HUES64 (cell line): ENCODE measurements around the gene FPGS.

Experiments used
- H3K27ac ChIP-seq: 2 replicates; pipeline ENCODE4 v1.7.0; 2013; ENCODE audit warnings: low read depth, low read length, inconsistent platforms
- H3K27me3 ChIP-seq: 2 replicates; pipeline ENCODE4 v1.6.1; 2013; ENCODE audit warnings: mild to moderate bottlenecking, low read length; ENCODE audit not compliant: insufficient read depth
- H3K36me3 ChIP-seq: 2 replicates; pipeline ENCODE4 v1.6.1; 2013; ENCODE audit warnings: mild to moderate bottlenecking, low read length; ENCODE audit not compliant: insufficient read depth
- H3K4me1 ChIP-seq: 2 replicates; pipeline ENCODE4 v1.6.1; 2013; ENCODE audit warnings: mild to moderate bottlenecking, low read length, moderate library complexity; ENCODE audit not compliant: insufficient read depth
- H3K4me3 ChIP-seq: 2 replicates; pipeline ENCODE4 v1.5.1; 2013; ENCODE audit warnings: mild to moderate bottlenecking, low read length, moderate library complexity
- H3K9ac ChIP-seq: 2 replicates; pipeline ENCODE4 v1.6.1; 2013; ENCODE audit warnings: mild to moderate bottlenecking, low read depth, low read length
- H3K9me3 ChIP-seq: 2 replicates; pipeline ENCODE4 v1.6.1; 2013; ENCODE audit warnings: low read depth, low read length; ENCODE audit not compliant: insufficient read depth
- WGBS: fragments of 150-250, 120-280 bp; methylation state at CpG from one replicate; pipeline ENCODE4 v1.1.7; 2013; ENCODE audit warnings: missing lambda C conversion rate; 5-methylcytosine and 5-hydroxymethylcytosine counted together

Gene FPGS

GRCh38 chr9:127762111-127762676 is 40.5 kb upstream of the FPGS start:
- WGBS, result 55% methylated on average over 16 of the region's 16 CpGs
- H3K9ac ChIP-seq, result no peak overlapping the region

GRCh38 chr9:127763918-127764384 is 38.7 kb upstream of the FPGS start:
- no peak overlapping the region for H3K9ac ChIP-seq
- no peaks in the 10 kb centered on the region for H3K9me3 ChIP-seq
- H3K4me3 ChIP-seq, result no peak overlapping the region
- no peaks in the 10 kb centered on the region for H3K36me3 ChIP-seq
- WGBS, result 57% methylated on average over 7 of the region's 7 CpGs
- H3K4me1 ChIP-seq, result peaks cover 13% of the 10 kb centered on the region
- H3K27me3 ChIP-seq, result no peaks in the 10 kb centered on the region
- H3K27ac ChIP-seq, result no peak overlapping the region

More at GRCh38 chr9:127762111-127762676, 40.5 kb upstream of the FPGS start:
- Histone ChIP-seq H3K27ac (no peak overlapping the region), H3K4me3 (no peak overlapping the region), H3K9me3 (no peaks in the 10 kb centered on the region), H3K36me3 (no peaks in the 10 kb centered on the region), H3K27me3 (no peaks in the 10 kb centered on the region), H3K4me1 (peaks cover 13% of the 10 kb centered on the region)

GRCh38 chr9:127765418-127765817 is 37.3 kb upstream of the FPGS start:
- Histone ChIP-seq H3K9me3 (no peaks in the 10 kb centered on the region), H3K27me3 (no peaks in the 10 kb centered on the region), H3K27ac (no peak overlapping the region), H3K9ac (no peak overlapping the region), H3K36me3 (no peaks in the 10 kb centered on the region), H3K4me3 (no peak overlapping the region), H3K4me1 (peaks cover 19% of the 10 kb centered on the region)
- WGBS, result 81% methylated on average over 1 of the region's 1 CpG

- no peak overlapping the region for H3K4me3 ChIP-seq
- H3K9me3 ChIP-seq, result no peaks in the 10 kb centered on the region
- no peak overlapping the region for H3K27ac ChIP-seq
- no peaks in the 10 kb centered on the region for H3K27me3 ChIP-seq
- 91% methylated on average over 3 of the region's 3 CpGs for WGBS
- H3K9ac ChIP-seq, result no peak overlapping the region
- H3K4me1 ChIP-seq, result peaks cover 11% of the 10 kb centered on the region
- H3K36me3 ChIP-seq, result no peaks in the 10 kb centered on the region
These were observed 35.3 kb upstream of the FPGS start for GRCh38 chr9:127767410-127767809.

GRCh38 chr9:127767909-127768331 is 34.8 kb upstream of the FPGS start:
- H3K4me1 ChIP-seq, result peaks cover 9% of the 10 kb centered on the region; the same call in 1 of the 2 replicates
- no peaks in the 10 kb centered on the region for H3K36me3 ChIP-seq
- 61% methylated on average over 12 of the region's 13 CpGs for WGBS
- H3K9me3 ChIP-seq, result no peaks in the 10 kb centered on the region
- no peak overlapping the region for H3K4me3 ChIP-seq
- no peak overlapping the region for H3K9ac ChIP-seq
- no peak overlapping the region for H3K27ac ChIP-seq
- no peaks in the 10 kb centered on the region for H3K27me3 ChIP-seq

- Histone ChIP-seq H3K4me1 (peaks cover 9% of the 10 kb centered on the region; the same call in 1 of the 2 replicates), H3K4me3 (no peak overlapping the region), H3K36me3 (no peaks in the 10 kb centered on the region), H3K9me3 (no peaks in the 10 kb centered on the region), H3K27me3 (no peaks in the 10 kb centered on the region), H3K27ac (no peak overlapping the region), H3K9ac (no peak overlapping the region)
- WGBS, result 86% methylated on average over 8 of the region's 8 CpGs
These were observed 34.0 kb upstream of the FPGS start for GRCh38 chr9:127768698-127769097.

- H3K9ac ChIP-seq, result no peak overlapping the region
- peaks cover 9% of the 10 kb centered on the region; the same call in 1 of the 2 replicates for H3K4me1 ChIP-seq
- H3K9me3 ChIP-seq, result no peaks in the 10 kb centered on the region
- 95% methylated on average over 5 of the region's 5 CpGs for WGBS
- H3K27ac ChIP-seq, result no peak overlapping the region
- no peaks in the 10 kb centered on the region for H3K36me3 ChIP-seq
- H3K4me3 ChIP-seq, result no peak overlapping the region
- no peaks in the 10 kb centered on the region for H3K27me3 ChIP-seq
These were observed 33.6 kb upstream of the FPGS start for GRCh38 chr9:127769101-127769500.

- Histone ChIP-seq H3K4me3 (no peak overlapping the region), H3K36me3 (no peaks in the 10 kb centered on the region), H3K27me3 (no peaks in the 10 kb centered on the region), H3K9ac (no peak overlapping the region), H3K27ac (no peak overlapping the region), H3K9me3 (no peaks in the 10 kb centered on the region), H3K4me1 (peaks cover 9% of the 10 kb centered on the region; the same call in 1 of the 2 replicates)
- WGBS, result 87% methylated on average over 4 of the region's 4 CpGs
These were observed 32.6 kb upstream of the FPGS start for GRCh38 chr9:127769929-127770582.

GRCh38 chr9:127770583-127770904 is 32.1 kb upstream of the FPGS start:
- Histone ChIP-seq H3K27ac (no peak overlapping the region), H3K9me3 (no peaks in the 10 kb centered on the region), H3K9ac (no peak overlapping the region), H3K27me3 (no peaks in the 10 kb centered on the region), H3K4me3 (peak overlapping the region; percentile 67), H3K4me1 (peaks cover 9% of the 10 kb centered on the region; the same call in 1 of the 2 replicates), H3K36me3 (no peaks in the 10 kb centered on the region)
- WGBS, result 60% methylated on average over 3 of the region's 3 CpGs

- Histone ChIP-seq H3K27ac (no peak overlapping the region), H3K27me3 (no peaks in the 10 kb centered on the region), H3K4me1 (peaks cover 9% of the 10 kb centered on the region; the same call in 1 of the 2 replicates), H3K9ac (no peak overlapping the region), H3K4me3 (peak overlapping the region; percentile 67), H3K9me3 (no peaks in the 10 kb centered on the region), H3K36me3 (no peaks in the 10 kb centered on the region)
- WGBS, result 2% methylated on average over 41 of the region's 43 CpGs
These were observed 31.6 kb upstream of the FPGS start for GRCh38 chr9:127770905-127771569.

GRCh38 chr9:127771570-127772189 is 31.0 kb upstream of the FPGS start:
- 7% methylated on average over 18 of the region's 19 CpGs for WGBS
- H3K4me1 ChIP-seq, result peaks cover 13% of the 10 kb centered on the region
- H3K9ac ChIP-seq, result no peak overlapping the region
- H3K36me3 ChIP-seq, result no peaks in the 10 kb centered on the region
- H3K27ac ChIP-seq, result no peak overlapping the region
- H3K27me3 ChIP-seq, result no peaks in the 10 kb centered on the region
- H3K4me3 ChIP-seq, result peak overlapping the region; percentile 48
- H3K9me3 ChIP-seq, result no peaks in the 10 kb centered on the region
